GM13977 (cell line): Measurements from ENCODE around the gene STX16.

Source experiments
- DNase-seq: peaks from one replicate; pipeline ENCODE4 v3.0.0; 2012; ENCODE audit warnings: low spot score
- CTCF ChIP-seq: IDR thresholded peaks from 2 replicates; pipeline ENCODE4 v1.5.1; 2012; ENCODE audit warnings: mild to moderate bottlenecking, control low read depth; ENCODE audit not compliant: insufficient read depth; ENCODE audit errors: extremely low read depth, missing control alignments
- in situ Hi-C: fragments of 300-500 bp; cut with MboI; formaldehyde crosslinking; loops from one replicate; pipeline ENCODE4 v1.12.0; 2022; ENCODE audit warnings: low sequenced_read_pairs, low pct_unique_long_range_greater_than_20kb, mixed read lengths, inconsistent platforms; ENCODE audit not compliant: unreplicated experiment

STX16 gene

GRCh38 chr20:58624687-58625086, 26.4 kb upstream of the STX16 start:
- DNase-seq, result no peak
- TF ChIP-seq CTCF, result no peak
- in situ Hi-C loops, result no loop called here

- TF ChIP-seq CTCF, result no peak
- no peak for DNase-seq
- in situ Hi-C loops, result no loop called here
These were observed 25.5 kb upstream of the STX16 start for GRCh38 chr20:58625585-58625984.

GRCh38 chr20:58626051-58626450, 25.0 kb upstream of the STX16 start:
- no peak for DNase-seq
- no peak for TF ChIP-seq CTCF
- in situ Hi-C loops, result no loop called here

GRCh38 chr20:58627212-58628072, 23.6 kb upstream of the STX16 start:
- in situ Hi-C loops, result no loop called here
- DNase-seq, result no peak
- no peak for TF ChIP-seq CTCF

GRCh38 chr20:58628491-58629214, 22.4 kb upstream of the STX16 start:
- no peak for TF ChIP-seq CTCF
- DNase-seq, result no peak
- in situ Hi-C loops, result no loop called here

- no peak for TF ChIP-seq CTCF
- in situ Hi-C loops, result no loop called here
- no peak for DNase-seq
These were observed 21.9 kb upstream of the STX16 start for GRCh38 chr20:58629215-58629580.
